Panc1 (cell line): ENCODE results near the gene SLAMF7.

Source experiments
- CTCF ChIP-seq: fragments of 450-650 bp; IDR thresholded peaks from 2 replicates; pipeline ENCODE4 v1.5.1; 2017; ENCODE audit warnings: mild to moderate bottlenecking
- POLR2AphosphoS5 ChIP-seq: IDR thresholded peaks from 2 replicates; pipeline ENCODE4 v1.6.1; 2012; ENCODE audit warnings: mild to moderate bottlenecking, low read depth, low read length, moderate library complexity
- SIN3A ChIP-seq: IDR thresholded peaks from 2 replicates; pipeline ENCODE4 v1.6.1; 2012; ENCODE audit warnings: low read depth, mild to moderate bottlenecking, low read length, moderate library complexity, borderline replicate concordance; ENCODE audit not compliant: insufficient read depth

- TF ChIP-seq POLR2AphosphoS5: no peak
- TF ChIP-seq CTCF: no peak
- no peak for TF ChIP-seq SIN3A
Observed at GRCh38 chr1:160752406-160752805, 13.4 kb downstream of the SLAMF7 start.
